Activated T-helper 2 cell treated with anti-CD3 and anti-CD28 coated beads, Interferon-gamma antibody, Interleukin-2, Interleukin-4, amounts not matched to agents 10 μg/mL and 5 μg/mL and 100 μg/mL, durations not matched to agents 14 hours and 24 hours and 36 hours (primary cell): Measurements from ENCODE around the gene FREM1. TPM values are rescaled to one million over a fixed set of nuclear protein-coding genes. Genes with fewer than 3 reads are reported as not detected.

ENCODE experiments used
- DNase-seq: peaks from one replicate; pipeline ENCODE4 v3.0.0; 2021; ENCODE audit warnings: low spot score
- H3K27ac Mint-ChIP-seq: one replicate; pipeline ENCODE4 v1.8.0; 2021; ENCODE audit warnings: mixed read lengths
- H3K27me3 Mint-ChIP-seq: one replicate; pipeline ENCODE4 v1.8.0; 2021; ENCODE audit warnings: low read depth, mixed read lengths
- H3K36me3 Mint-ChIP-seq: one replicate; pipeline ENCODE4 v1.8.0; 2021; ENCODE audit warnings: low read depth, mixed read lengths
- H3K4me1 Mint-ChIP-seq: one replicate; pipeline ENCODE4 v1.8.0; 2021; ENCODE audit warnings: low read depth, mixed read lengths
- H3K4me3 Mint-ChIP-seq: one replicate; pipeline ENCODE4 v1.8.0; 2021; ENCODE audit warnings: low read depth, mild to moderate bottlenecking, moderate library complexity, mixed read lengths
- H3K9me3 Mint-ChIP-seq: one replicate; pipeline ENCODE4 v1.8.0; 2021; ENCODE audit warnings: mixed read lengths
- intact Hi-C: fragments of 100-400 bp; cut with micrococcal nuclease; formaldehyde crosslinking; loops from one replicate; pipeline ENCODE4 v1.15.1; 2023
- total RNA-seq: library from RNA; stranded (reverse); gene quantifications from 2 replicates; pipeline ENCODE4 v1.2.3, GENCODE V29; 2022

Gene FREM1
- total RNA-seq, 1 donor from 2014 or later, result not detected

DNA sequence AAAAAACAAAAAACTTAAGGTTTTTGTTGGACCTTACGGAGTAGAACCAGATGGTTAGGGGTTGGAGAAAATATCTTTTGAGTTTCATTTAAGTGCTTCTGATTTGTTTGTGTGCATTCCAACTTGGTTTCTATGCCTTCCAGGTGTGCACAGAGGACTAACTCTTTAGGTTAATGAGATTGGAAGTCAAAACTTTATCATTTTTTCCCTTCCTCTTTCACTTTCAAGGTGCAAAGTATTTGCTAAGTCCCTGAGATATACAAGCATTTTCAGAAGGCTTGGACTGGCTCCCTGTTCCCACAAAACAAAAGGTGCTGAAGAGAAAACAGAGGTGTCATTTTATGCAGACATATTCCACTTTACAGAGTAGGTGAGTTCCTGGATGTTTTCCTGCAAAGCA lies 157.4 kb downstream of the FREM1 start:
- no peak for DNase-seq
- Mint-ChIP-seq H3K9me3 (no peaks in the 10 kb centered on the region), H3K27me3 (peaks cover 19% of the 10 kb centered on the region), H3K36me3 (no peaks in the 10 kb centered on the region), H3K4me3 (no peak overlapping the region), H3K4me1 (peaks cover 4% of the 10 kb centered on the region), H3K27ac (no peak overlapping the region)
- intact Hi-C loops, result no loop called here

DNA sequence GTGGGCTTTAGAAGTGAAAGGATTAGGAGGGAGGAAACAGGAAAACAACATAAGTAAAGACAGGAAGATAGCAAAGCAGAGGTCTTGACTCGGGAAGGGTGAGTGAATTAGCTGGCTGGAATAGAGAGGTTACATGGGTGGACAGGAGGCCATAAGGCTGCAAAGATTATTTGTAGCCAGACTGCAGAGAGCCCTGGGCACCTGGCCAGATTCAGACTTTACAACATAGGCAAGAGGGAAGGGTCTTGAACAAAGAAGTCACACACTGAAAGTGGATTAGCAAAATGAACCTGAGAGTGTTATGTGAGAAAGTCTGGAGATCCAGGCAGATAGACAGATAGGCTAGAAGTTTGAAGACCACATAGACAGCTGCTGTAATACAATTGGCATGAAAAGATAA lies 158.0 kb downstream of the FREM1 start:
- H3K27ac Mint-ChIP-seq, result no peak overlapping the region
- no peak overlapping the region for H3K4me3 Mint-ChIP-seq
- H3K27me3 Mint-ChIP-seq, result peaks cover 19% of the 10 kb centered on the region
- DNase-seq, result no peak
- intact Hi-C loops, result no loop called here
- no peaks in the 10 kb centered on the region for H3K36me3 Mint-ChIP-seq
- H3K4me1 Mint-ChIP-seq, result peaks cover 4% of the 10 kb centered on the region
- no peaks in the 10 kb centered on the region for H3K9me3 Mint-ChIP-seq

DNA sequence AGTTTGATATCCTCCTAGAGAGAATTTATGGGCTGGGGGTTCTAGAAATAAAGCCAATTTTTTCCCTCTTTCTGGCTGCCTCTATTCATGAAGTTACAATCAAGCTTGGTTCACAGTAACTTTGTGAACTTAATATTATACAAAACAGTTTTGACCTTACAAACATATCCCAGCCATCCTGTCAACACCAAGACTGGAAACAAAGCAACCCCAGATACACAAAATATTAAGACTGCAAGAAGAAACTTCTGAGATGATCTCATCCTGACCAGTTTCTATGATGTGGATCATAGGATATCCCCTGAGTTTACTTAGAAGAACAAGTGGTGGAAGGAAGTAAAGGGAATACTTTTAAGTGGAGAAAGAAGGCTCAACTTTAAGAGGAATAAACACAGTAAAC lies 159.4 kb downstream of the FREM1 start:
- H3K9me3 Mint-ChIP-seq, result no peaks in the 10 kb centered on the region
- H3K27ac Mint-ChIP-seq, result no peak overlapping the region
- H3K36me3 Mint-ChIP-seq, result no peaks in the 10 kb centered on the region
- peaks cover 4% of the 10 kb centered on the region for H3K4me1 Mint-ChIP-seq
- DNase-seq, result no peak
- peaks cover 19% of the 10 kb centered on the region for H3K27me3 Mint-ChIP-seq
- no peak overlapping the region for H3K4me3 Mint-ChIP-seq
- intact Hi-C loops, result no loop called here

DNA sequence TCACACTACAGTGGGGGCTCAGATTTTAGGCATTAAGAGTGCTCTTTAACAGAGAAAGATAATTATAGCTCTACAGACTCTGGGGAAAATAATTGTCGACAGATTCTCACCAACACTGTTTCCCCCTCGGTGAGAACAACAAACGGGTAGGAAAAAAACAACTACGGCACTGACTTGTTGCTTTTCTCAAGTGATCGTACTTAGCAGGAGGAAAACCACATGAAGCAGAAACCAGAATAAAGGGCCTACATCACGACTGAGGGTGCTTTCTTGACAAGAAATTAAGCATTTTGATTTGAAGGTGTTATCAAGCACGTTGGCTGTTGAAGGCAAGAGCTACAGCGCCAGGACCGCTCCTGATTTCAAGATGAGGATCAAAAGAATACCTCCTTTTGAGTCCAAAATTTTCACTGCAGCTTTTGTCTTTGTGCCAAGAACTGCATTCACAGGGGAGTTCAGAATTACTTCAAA lies 160.5 kb downstream of the FREM1 start:
- intact Hi-C loops, result no loop called here
- H3K27ac Mint-ChIP-seq, result no peak overlapping the region
- no peak for DNase-seq
- no peaks in the 10 kb centered on the region for H3K9me3 Mint-ChIP-seq
- no peak overlapping the region for H3K4me3 Mint-ChIP-seq
- peaks cover 4% of the 10 kb centered on the region for H3K4me1 Mint-ChIP-seq
- H3K36me3 Mint-ChIP-seq, result no peaks in the 10 kb centered on the region
- peaks cover 20% of the 10 kb centered on the region for H3K27me3 Mint-ChIP-seq

DNA sequence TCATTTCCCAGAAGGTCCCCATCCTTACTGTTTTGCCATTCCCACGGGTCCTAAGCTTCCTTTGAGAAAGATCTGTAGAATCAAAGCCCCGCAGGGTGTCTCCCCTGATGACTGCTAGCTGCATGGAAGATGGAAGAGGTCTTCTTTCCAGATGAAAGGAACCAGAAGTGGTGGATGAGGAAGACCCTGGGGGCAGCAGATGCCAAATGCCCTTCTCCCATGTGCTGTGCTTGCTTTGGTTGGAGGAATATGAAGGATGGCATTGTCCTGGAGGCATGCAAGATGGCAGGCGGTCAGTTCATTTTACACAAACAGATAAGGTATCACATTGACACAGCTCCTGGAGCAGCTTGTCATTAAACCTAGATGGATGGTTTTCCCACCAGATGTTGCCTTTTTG lies 161.9 kb downstream of the FREM1 start:
- peaks cover 21% of the 10 kb centered on the region for H3K27me3 Mint-ChIP-seq
- no peak overlapping the region for H3K27ac Mint-ChIP-seq
- no peak overlapping the region for H3K4me3 Mint-ChIP-seq
- peaks cover 4% of the 10 kb centered on the region for H3K4me1 Mint-ChIP-seq
- no peak for DNase-seq
- intact Hi-C loops, result no loop called here
- H3K36me3 Mint-ChIP-seq, result no peaks in the 10 kb centered on the region
- H3K9me3 Mint-ChIP-seq, result no peaks in the 10 kb centered on the region

DNA sequence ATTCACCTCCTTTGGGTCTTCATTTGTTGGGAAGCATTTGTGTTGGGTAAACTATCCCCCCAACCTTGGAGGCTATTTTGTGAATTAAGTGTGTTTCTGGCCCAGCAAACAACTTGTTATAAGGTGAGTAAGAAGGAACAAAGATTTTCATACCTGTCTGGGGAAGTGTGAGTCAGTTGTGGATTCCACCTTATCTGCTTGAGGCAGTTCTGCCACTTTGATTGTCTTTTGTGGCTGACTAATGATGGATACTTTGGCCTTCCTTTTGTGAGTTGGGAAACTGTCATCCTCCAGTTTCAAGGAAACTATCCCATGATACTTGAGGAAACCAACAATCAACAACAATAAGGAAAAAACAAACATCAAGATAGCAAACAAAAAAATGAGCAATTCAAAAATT lies 163.1 kb downstream of the FREM1 start:
- H3K36me3 Mint-ChIP-seq, result no peaks in the 10 kb centered on the region
- DNase-seq, result no peak
- no peak overlapping the region for H3K4me3 Mint-ChIP-seq
- H3K9me3 Mint-ChIP-seq, result no peaks in the 10 kb centered on the region
- peaks cover 21% of the 10 kb centered on the region for H3K27me3 Mint-ChIP-seq
- intact Hi-C loops, result no loop called here
- H3K4me1 Mint-ChIP-seq, result peaks cover 4% of the 10 kb centered on the region
- no peak overlapping the region for H3K27ac Mint-ChIP-seq

DNA sequence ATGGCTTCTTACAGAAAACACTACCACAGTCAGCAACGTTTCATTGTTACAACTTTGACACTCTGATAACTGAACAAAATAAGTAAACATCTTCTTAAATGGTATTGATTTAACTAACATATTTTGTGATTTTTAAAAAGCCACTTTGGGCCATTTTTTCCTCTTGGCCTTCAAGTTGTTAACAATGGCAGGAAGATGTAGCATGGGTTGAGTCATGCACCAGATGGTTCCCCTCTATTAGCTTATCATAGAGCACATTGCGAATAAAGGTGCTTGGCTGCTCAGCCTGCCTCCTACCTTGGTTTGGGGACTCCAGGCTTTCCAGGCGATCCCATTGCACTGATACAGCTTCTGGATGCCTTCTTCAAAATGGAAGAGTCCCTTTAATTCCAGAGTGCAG lies 163.6 kb downstream of the FREM1 start:
- no peak for DNase-seq
- H3K27ac Mint-ChIP-seq, result no peak overlapping the region
- intact Hi-C loops, result no loop called here
- peaks cover 23% of the 10 kb centered on the region for H3K27me3 Mint-ChIP-seq
- H3K36me3 Mint-ChIP-seq, result no peaks in the 10 kb centered on the region
- H3K9me3 Mint-ChIP-seq, result no peaks in the 10 kb centered on the region
- peaks cover 4% of the 10 kb centered on the region for H3K4me1 Mint-ChIP-seq
- no peak overlapping the region for H3K4me3 Mint-ChIP-seq

DNA sequence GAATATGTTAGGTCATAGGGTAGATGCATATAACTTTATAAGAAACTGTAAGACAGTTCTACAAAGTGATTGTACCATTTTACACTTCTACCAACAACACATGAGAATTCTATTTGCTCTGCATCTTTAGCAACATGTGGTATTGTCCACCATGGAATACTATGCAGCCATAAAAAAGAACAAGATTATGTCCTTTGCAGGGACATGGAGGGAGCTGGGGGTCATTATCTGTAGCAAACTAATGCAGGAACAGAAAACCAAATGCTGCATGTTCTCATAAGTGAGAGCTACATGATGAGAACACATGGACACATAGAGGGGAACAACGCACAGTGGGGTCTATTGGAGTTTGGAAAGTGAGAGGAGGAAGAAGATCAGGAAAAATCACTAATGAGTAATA lies 165.5 kb downstream of the FREM1 start:
- intact Hi-C loops, result no loop called here
- Mint-ChIP-seq H3K27ac (no peak overlapping the region), H3K9me3 (no peaks in the 10 kb centered on the region), H3K4me1 (peaks cover 1% of the 10 kb centered on the region), H3K27me3 (peaks cover 10% of the 10 kb centered on the region), H3K36me3 (no peaks in the 10 kb centered on the region), H3K4me3 (no peak overlapping the region)
- no peak for DNase-seq

DNA sequence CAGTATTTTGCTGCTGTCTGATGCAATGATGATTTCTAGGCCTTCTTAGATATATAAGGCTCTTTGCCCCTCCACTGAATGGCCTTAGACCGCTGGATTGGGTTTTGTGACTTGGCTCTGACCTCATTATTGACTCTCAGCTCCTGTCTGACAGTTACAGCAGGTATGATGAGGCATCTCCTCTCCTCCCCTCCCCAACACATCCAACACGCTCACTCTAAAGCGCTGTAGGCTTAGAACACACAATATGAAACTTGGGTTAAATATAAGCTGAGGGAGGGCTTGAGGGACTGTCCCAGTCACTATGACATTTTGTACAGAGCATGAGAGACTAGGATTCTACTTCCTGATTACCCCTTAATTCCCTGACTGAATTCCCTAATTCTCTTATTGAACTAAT lies 168.9 kb downstream of the FREM1 start:
- Mint-ChIP-seq H3K4me1 (no peaks in the 10 kb centered on the region), H3K27ac (no peak overlapping the region), H3K4me3 (no peak overlapping the region), H3K9me3 (no peaks in the 10 kb centered on the region), H3K36me3 (no peaks in the 10 kb centered on the region), H3K27me3 (peaks cover 9% of the 10 kb centered on the region)
- no peak for DNase-seq
- intact Hi-C loops, result no loop called here

DNA sequence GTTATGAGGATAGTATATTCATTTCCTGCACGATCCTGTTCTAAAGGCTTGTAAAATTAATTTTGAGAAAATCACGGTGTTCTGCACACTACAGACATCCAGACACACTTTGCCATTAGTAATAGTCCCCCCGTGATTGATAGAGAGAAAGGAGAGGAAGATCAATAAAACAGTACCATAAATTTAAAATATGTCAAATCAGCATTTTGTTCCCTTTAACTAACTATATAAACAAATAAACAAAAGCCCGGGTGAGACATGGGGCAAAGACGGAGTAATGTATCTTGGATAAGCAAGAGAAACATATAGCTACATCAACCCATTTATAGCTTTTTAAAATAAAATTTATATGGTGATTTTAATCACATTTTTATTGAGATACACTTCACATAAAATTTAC lies 177.1 kb downstream of the FREM1 start:
- no peak overlapping the region for H3K27ac Mint-ChIP-seq
- intact Hi-C loops, result no loop called here
- no peaks in the 10 kb centered on the region for H3K36me3 Mint-ChIP-seq
- no peaks in the 10 kb centered on the region for H3K4me1 Mint-ChIP-seq
- H3K9me3 Mint-ChIP-seq, result no peaks in the 10 kb centered on the region
- no peak overlapping the region for H3K4me3 Mint-ChIP-seq
- DNase-seq, result no peak
- H3K27me3 Mint-ChIP-seq, result peaks cover 7% of the 10 kb centered on the region

DNA sequence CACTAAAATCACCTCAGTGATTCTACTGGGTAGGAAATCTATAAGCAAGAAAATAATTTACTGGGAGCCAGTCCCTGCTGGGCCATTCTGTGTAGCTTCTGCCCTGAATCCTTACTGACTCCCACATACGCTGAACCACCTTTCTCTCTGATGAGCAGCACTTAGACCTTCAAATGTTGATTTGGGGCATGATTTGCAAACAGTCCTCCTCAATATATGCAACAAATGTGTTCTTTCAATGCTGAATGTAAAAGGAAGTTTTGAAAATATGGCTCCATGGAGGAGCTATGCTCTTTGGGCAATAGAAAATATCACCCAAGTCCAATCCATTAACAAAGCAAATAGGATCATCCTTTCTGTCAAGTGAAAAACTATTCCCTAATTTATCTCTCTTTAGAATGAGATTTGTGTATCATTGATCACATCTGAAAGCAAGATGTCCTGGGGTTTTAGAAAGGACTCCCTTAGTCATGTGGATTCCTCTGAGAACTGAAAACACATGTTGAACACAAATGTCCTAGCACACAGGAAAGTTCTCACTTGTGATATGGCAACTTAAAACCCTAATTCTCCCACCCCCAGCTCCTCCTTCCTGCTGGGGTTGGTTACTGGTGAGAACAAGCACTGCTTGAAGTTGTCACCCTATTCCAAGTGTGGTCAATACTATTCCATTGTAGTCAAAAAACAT lies 178.8 kb downstream of the FREM1 start:
- no peaks in the 10 kb centered on the region for H3K9me3 Mint-ChIP-seq
- no peaks in the 10 kb centered on the region for H3K36me3 Mint-ChIP-seq
- peaks cover 4% of the 10 kb centered on the region for H3K27me3 Mint-ChIP-seq
- no peaks in the 10 kb centered on the region for H3K4me1 Mint-ChIP-seq
- DNase-seq, result no peak
- no peak overlapping the region for H3K27ac Mint-ChIP-seq
- intact Hi-C loops, result no loop called here
- H3K4me3 Mint-ChIP-seq, result no peak overlapping the region

DNA sequence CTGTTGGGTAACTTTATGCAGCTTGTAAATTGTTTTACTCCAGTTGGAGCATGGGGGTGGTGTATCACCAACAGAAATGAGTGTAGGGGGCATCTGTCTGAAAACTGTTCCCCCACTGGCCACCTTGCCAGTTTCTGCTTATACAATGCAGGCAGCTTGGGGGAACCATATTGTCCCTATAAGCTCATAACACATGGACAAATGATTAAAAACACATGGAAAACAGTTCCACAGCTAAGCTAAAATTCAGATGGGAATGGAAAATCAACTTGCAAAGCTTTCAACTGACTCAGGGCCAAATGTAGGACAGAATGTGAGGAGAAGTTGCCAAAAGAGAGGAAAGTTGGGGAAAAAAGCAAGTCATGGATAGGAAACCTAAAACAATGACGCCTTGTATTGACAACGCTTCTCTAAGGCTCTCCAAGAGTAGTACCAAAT lies 179.7 kb downstream of the FREM1 start:
- no peaks in the 10 kb centered on the region for H3K9me3 Mint-ChIP-seq
- no peaks in the 10 kb centered on the region for H3K36me3 Mint-ChIP-seq
- intact Hi-C loops, result no loop called here
- peaks cover 2% of the 10 kb centered on the region for H3K27me3 Mint-ChIP-seq
- H3K4me3 Mint-ChIP-seq, result no peak overlapping the region
- no peak overlapping the region for H3K27ac Mint-ChIP-seq
- no peaks in the 10 kb centered on the region for H3K4me1 Mint-ChIP-seq
- DNase-seq, result no peak

DNA sequence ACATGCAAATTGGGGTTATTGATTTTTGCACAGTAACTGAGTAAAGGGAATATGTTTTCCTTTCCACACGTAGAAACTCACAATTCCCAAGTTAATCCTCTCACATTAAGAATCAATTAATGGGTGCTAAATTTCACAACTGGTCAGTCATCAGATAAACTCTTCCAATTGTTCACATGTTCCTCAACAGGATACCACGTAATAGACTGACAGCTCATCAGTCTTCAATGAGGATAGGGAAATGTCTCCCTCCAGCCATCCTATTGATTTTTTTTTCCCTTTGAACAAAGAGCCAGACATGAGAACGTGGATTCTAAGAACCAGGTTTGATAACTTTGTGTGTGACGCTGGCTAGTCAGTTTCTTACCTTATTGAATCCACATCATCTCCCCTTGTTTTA lies 186.9 kb downstream of the FREM1 start:
- no peak overlapping the region for H3K27ac Mint-ChIP-seq
- no peaks in the 10 kb centered on the region for H3K9me3 Mint-ChIP-seq
- intact Hi-C loops, result no loop called here
- peaks cover 3% of the 10 kb centered on the region for H3K27me3 Mint-ChIP-seq
- no peaks in the 10 kb centered on the region for H3K36me3 Mint-ChIP-seq
- H3K4me1 Mint-ChIP-seq, result no peaks in the 10 kb centered on the region
- DNase-seq, result no peak
- H3K4me3 Mint-ChIP-seq, result no peak overlapping the region
